CD4-positive, alpha-beta memory T cell (primary cell): Measurements from ENCODE around the gene KCNG1. TPM values are rescaled to one million over a fixed set of nuclear protein-coding genes. Genes with fewer than 3 reads are reported as not detected.
"Not testable (repeated sequence)": the region's sequence is repeated elsewhere in the genome, so short reads cannot be mapped to it uniquely, and the experiment has no call there.

ENCODE experiments used
- CTCF ChIA-PET: fragments of 350-600 bp; sonication (Branson Sonifier 250); formaldehyde crosslinking; loops from one replicate; lab custom pipeline; 2021; ENCODE audit warnings: inconsistent platforms; ENCODE audit not compliant: partially characterized antibody; lab: Charles Lee
- POLR2A ChIA-PET: fragments of 350-600 bp; sonication (Branson Sonifier 250); formaldehyde crosslinking; loops from one replicate; lab custom pipeline; 2021; ENCODE audit not compliant: partially characterized antibody; lab: Charles Lee
- DNase-seq, 5 donors: peaks; one replicate each; pipeline versions ENCODE4 v3.0.0 to v3.0.0-alpha.2; 2020 to 2022; ENCODE audit warnings: mixed read lengths in 1 of 5
- H3K27ac ChIP-seq: one replicate; pipeline ENCODE4 v1.7.0; 2013; ENCODE audit warnings: low read depth, low read length
- H3K27me3 ChIP-seq: 2 replicates; pipeline ENCODE4 v1.7.0; 2013; ENCODE audit warnings: mild to moderate bottlenecking, low read length, moderate library complexity; ENCODE audit not compliant: insufficient read depth
- H3K36me3 ChIP-seq: 2 replicates; pipeline ENCODE4 v1.7.0; 2013; ENCODE audit warnings: mild to moderate bottlenecking, low read length, moderate library complexity; ENCODE audit not compliant: insufficient read depth
- H3K4me1 ChIP-seq: 2 replicates; pipeline ENCODE4 v1.7.0; 2013; ENCODE audit warnings: mild to moderate bottlenecking, low read length, moderate library complexity; ENCODE audit not compliant: insufficient read depth
- H3K4me3 ChIP-seq, 2 donors: one replicate each; pipeline ENCODE4 v1.7.0; 2013; ENCODE audit warnings: low read length in 2 of 2, mild to moderate bottlenecking in 1 of 2
- H3K9me3 ChIP-seq, 2 donors: one replicate each; pipeline ENCODE4 v1.7.0; 2013; ENCODE audit warnings: low read length in 2 of 2, control low read depth in 1 of 2; ENCODE audit not compliant: control insufficient read depth in 1 of 2
- H3K27ac Mint-ChIP-seq, 7 donors: one replicate each; pipeline ENCODE4 v1.8.0; 2020 to 2021; ENCODE audit warnings: mixed read lengths in 7 of 7, mild to moderate bottlenecking in 6 of 7, inconsistent platforms in 3 of 7, moderate library complexity in 3 of 7
- H3K27me3 Mint-ChIP-seq, 2 donors: one replicate each; pipeline ENCODE4 v1.8.0; 2020 to 2021; ENCODE audit warnings: mixed read lengths in 2 of 2
- H3K36me3 Mint-ChIP-seq, 2 donors: one replicate each; pipeline ENCODE4 v1.8.0; 2020 to 2021; ENCODE audit warnings: mixed read lengths in 2 of 2, inconsistent platforms in 1 of 2, mild to moderate bottlenecking in 1 of 2
- H3K4me1 Mint-ChIP-seq, 4 donors: one replicate each; pipeline ENCODE4 v1.8.0; 2020 to 2021; ENCODE audit warnings: mixed read lengths in 4 of 4, mild to moderate bottlenecking in 1 of 4
- H3K4me3 Mint-ChIP-seq, 8 donors: one replicate each; pipeline ENCODE4 v1.8.0; 2020 to 2021; ENCODE audit warnings: mixed read lengths in 8 of 8, mild to moderate bottlenecking in 7 of 8, moderate library complexity in 6 of 8, inconsistent platforms in 3 of 8
- H3K9me3 Mint-ChIP-seq, 8 donors: one replicate each; pipeline ENCODE4 v1.8.0; 2020 to 2021; ENCODE audit warnings: mixed read lengths in 8 of 8, mild to moderate bottlenecking in 5 of 8, inconsistent platforms in 3 of 8, moderate library complexity in 1 of 8
- intact Hi-C: fragments of 100-400 bp; cut with micrococcal nuclease; formaldehyde crosslinking; loops from one replicate; pipeline ENCODE4 v1.15.1; 2023
- polyA plus RNA-seq, 2 donors: library from polyadenylated mRNA; unstranded; fragments of 300-500 nt; fragmentation: Illumina TruSeq; gene quantifications; one replicate each; pipeline ENCODE4 v1.2.3, GENCODE V29; 2021
- total RNA-seq, 2 experiments: library from RNA; stranded (reverse); gene quantifications; one replicate each; pipeline ENCODE4 v1.2.3, GENCODE V29; 2021

KCNG1 gene
- total and polyA plus RNA-seq, 4 experiments from 2014 or later: not detected

DNA sequence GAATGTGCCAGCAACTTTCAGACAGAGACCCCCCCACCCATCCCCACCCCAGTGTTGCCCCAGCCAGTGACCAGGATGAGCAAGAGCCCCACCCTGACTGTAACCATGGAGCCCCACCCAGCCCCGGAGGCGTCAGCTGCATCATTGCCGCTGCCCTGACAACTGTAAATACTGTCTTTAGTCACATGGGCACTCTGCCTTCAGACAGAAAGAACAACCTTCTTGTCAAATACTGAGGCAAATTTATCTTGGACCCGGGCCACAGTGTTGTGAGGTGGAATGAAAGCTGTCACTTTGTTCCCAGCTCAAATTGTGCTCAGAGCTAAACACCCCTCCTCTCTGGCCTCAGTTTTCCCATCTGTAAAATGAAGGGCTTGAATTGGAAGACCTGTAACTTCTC is 40.5 kb downstream of the KCNG1 start:
- H3K4me1 Mint-ChIP-seq: peaks cover 0 to 8% (median 4%) of the 10 kb centered on the region in 4 donors
- Histone ChIP-seq H3K4me1 (peaks cover 4% of the 10 kb centered on the region), H3K4me3 (no peak overlapping the region), H3K9me3 (no peaks in the 10 kb centered on the region), H3K36me3 (no peaks in the 10 kb centered on the region), H3K27me3 (no peaks in the 10 kb centered on the region), H3K27ac (no peak overlapping the region)
- CTCF ChIA-PET: interaction anchor here (0.9 to 14.1 kb wide), 9 partner anchors 10 to 342 kb away, joined by 3 to 173 read pairs (median 10); partner anchors contain the start of genes BCAS4, DPM1 and MOCS3
- POLR2A ChIA-PET: no interaction called here
- intact Hi-C loops: loop anchor here (5.0 kb wide), 1 partner anchor 190 kb away; no protein-coding TSS in a partner anchor
- peaks cover 33 to 35% of the 10 kb centered on the region in 2 donors for H3K27me3 Mint-ChIP-seq
- no peak overlapping the region for H3K27ac Mint-ChIP-seq
- H3K36me3 Mint-ChIP-seq: no peaks in the 10 kb centered on the region
- no peak overlapping the region for H3K4me3 Mint-ChIP-seq
- no peak for DNase-seq
- no peaks in the 10 kb centered on the region for H3K9me3 Mint-ChIP-seq

- DNase-seq: no peak
- CTCF ChIA-PET: interaction anchor here (0.9 to 14.1 kb wide), 12 partner anchors 8 to 345 kb away, joined by 3 to 173 read pairs (median 5); partner anchors contain the start of genes BCAS4, DPM1 and MOCS3
- Mint-ChIP-seq H3K27ac (no peak overlapping the region), H3K4me3 (no peak overlapping the region), H3K4me1 (peaks cover 0 to 8% (median 4%) of the 10 kb centered on the region in 4 donors), H3K9me3 (no peaks in the 10 kb centered on the region), H3K27me3 (peaks cover 31 to 33% of the 10 kb centered on the region in 2 donors), H3K36me3 (no peaks in the 10 kb centered on the region)
- no peak overlapping the region for H3K27ac ChIP-seq
- no peaks in the 10 kb centered on the region for H3K27me3 ChIP-seq
- POLR2A ChIA-PET: no interaction called here
- H3K9me3 ChIP-seq: no peaks in the 10 kb centered on the region
- intact Hi-C loops: loop anchor here (5.0 kb wide), 1 partner anchor 189 kb away; no protein-coding TSS in a partner anchor
- H3K36me3 ChIP-seq: no peaks in the 10 kb centered on the region
- H3K4me3 ChIP-seq: no peak overlapping the region
- peaks cover 4% of the 10 kb centered on the region for H3K4me1 ChIP-seq
Measured at GRCh38 chr20:50981714-50982048, 41.2 kb downstream of the KCNG1 start.

DNA sequence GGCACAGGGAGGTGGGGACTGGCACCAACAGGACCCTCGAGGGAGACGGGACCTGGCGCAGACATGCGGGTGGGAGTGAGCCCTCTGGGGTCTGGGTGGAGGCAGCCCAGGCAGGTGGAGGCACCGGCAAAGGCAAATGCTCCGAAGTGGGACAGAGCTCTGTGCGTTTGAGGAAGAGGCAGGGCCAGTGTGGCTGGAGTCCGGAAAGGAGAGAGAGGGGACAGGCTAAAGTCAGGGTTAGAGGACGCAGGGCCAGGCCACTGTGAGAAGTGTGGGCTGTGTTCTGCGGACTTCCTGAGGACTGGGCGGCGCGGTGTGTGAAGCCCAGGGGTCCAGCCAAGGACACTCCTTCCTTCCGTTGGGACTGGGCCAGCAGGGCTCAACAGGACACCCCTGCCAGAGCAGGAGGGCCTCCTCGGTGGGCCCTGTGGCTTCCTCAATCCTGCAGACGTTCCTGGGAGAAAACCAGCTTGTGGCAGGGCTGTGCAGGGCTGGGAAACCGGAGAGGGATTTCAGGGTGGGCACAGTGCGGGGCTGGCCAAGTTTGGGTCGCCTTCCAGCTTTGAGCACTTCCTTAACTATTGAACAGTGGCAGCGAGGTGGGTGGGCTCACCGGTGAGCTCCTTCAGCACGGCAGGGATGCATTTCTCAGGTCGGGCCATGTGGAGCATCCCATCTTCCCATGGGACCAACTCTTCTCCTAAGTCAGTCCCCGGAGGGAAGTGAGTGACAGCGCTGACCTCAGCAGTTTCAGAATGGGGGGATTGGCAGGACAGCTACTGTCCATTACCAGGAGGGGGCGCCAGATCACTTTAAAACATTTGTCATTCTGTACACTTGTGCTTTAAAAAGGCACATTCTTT is 41.8 kb downstream of the KCNG1 start:
- POLR2A ChIA-PET: no interaction called here
- peaks cover 28 to 29% of the 10 kb centered on the region in 2 donors for H3K27me3 Mint-ChIP-seq
- CTCF ChIA-PET: interaction anchor here (0.9 to 14.1 kb wide), 11 partner anchors 9 to 345 kb away, joined by 3 to 173 read pairs (median 5); partner anchors contain the start of genes BCAS4, DPM1 and MOCS3
- H3K4me3 Mint-ChIP-seq: no peak overlapping the region
- H3K36me3 ChIP-seq: no peaks in the 10 kb centered on the region
- H3K4me3 ChIP-seq: no peak overlapping the region
- peak; percentile 36 to 59 (median 45) for DNase-seq
- H3K36me3 Mint-ChIP-seq: no peaks in the 10 kb centered on the region
- intact Hi-C loops: loop anchor here (5.0 kb wide), 1 partner anchor 189 kb away; no protein-coding TSS in a partner anchor
- peaks cover 0 to 8% (median 4%) of the 10 kb centered on the region in 4 donors for H3K4me1 Mint-ChIP-seq
- no peaks in the 10 kb centered on the region for H3K9me3 Mint-ChIP-seq
- H3K27ac Mint-ChIP-seq: no peak overlapping the region
- H3K27ac ChIP-seq: no peak overlapping the region
- peaks cover 4% of the 10 kb centered on the region for H3K4me1 ChIP-seq
- no peaks in the 10 kb centered on the region for H3K27me3 ChIP-seq
- no peaks in the 10 kb centered on the region for H3K9me3 ChIP-seq

DNA sequence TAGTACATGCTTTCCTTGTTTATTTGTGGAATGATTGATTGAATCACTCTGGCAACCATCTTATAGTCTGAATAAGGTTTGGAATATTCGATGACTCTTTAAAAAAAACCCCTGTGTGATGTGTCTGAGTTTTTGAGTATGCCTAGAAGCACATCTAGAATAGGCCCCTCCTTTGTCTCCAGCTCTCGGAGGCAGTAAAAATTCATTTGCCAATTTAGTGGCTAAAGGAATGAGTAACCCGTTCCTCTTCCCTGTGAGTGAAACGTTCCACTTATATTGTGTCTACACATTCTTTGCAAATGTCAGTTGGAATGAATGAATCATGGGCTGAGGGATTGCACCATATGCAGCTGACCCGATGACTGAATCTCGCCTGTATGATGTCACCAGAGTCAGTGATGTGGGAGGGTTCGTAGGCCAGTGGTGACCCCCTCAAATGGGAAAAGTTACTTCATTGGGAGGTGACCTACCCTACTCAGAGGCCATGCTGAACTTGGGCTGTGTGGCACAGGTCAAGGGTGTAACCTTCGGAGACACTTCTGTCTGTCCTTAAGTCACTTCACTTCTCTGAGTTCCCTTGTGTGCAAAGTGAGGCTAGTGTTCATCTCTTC is 42.7 kb downstream of the KCNG1 start:
- ChIA-PET CTCF (interaction anchor here (0.6 to 14.1 kb wide), 5 partner anchors 8 to 327 kb away, joined by 3 to 173 read pairs (median 18); no protein-coding TSS in a partner anchor), POLR2A (no interaction called here)
- intact Hi-C loops: loop anchor here (5.0 kb wide), 1 partner anchor 188 kb away; no protein-coding TSS in a partner anchor
- H3K4me3 Mint-ChIP-seq: no peak overlapping the region
- Histone ChIP-seq H3K27ac (no peak overlapping the region), H3K4me3 (no peak overlapping the region), H3K27me3 (no peaks in the 10 kb centered on the region), H3K4me1 (peaks cover 4% of the 10 kb centered on the region), H3K36me3 (no peaks in the 10 kb centered on the region), H3K9me3 (no peaks in the 10 kb centered on the region)
- peaks cover 30 to 33% of the 10 kb centered on the region in 2 donors for H3K27me3 Mint-ChIP-seq
- no peaks in the 10 kb centered on the region for H3K36me3 Mint-ChIP-seq
- H3K4me1 Mint-ChIP-seq: peaks cover 0 to 8% (median 4%) of the 10 kb centered on the region in 4 donors
- peak overlapping the region in 1 of 7 donors; percentile 45 for H3K27ac Mint-ChIP-seq
- no peak for DNase-seq
- no peaks in the 10 kb centered on the region for H3K9me3 Mint-ChIP-seq

DNA sequence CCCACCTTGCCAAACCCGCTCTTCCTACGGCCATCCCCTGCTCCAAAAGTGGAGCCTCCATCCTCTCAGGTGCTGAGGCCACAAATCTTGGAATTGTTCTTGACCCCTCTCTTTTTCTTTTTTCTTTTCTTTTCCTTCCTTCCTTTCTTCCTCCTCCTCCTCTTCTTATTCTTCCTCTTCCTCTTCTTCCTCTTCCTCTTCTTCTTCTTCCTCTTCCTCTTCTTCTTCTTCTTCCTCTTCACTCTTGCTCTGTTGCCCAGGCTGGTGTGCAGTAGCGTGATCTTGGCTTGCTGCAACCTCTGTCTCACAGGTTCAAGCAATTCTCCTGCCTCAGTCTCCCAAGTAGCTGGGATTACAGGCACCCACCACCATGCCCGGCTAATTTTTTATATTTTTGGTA is 44.4 kb downstream of the KCNG1 start:
- H3K27ac ChIP-seq, H3K27me3 ChIP-seq, H3K9me3 ChIP-seq, H3K36me3 ChIP-seq, intact Hi-C loops, DNase-seq, H3K36me3 Mint-ChIP-seq, H3K4me3 ChIP-seq, H3K27ac Mint-ChIP-seq, H3K4me1 Mint-ChIP-seq, H3K9me3 Mint-ChIP-seq, H3K4me3 Mint-ChIP-seq, H3K4me1 ChIP-seq: not testable (repeated sequence)
- ChIA-PET POLR2A (interaction anchor here (0.8 kb wide), 1 partner anchor 104 kb away, joined by 3 read pairs; no protein-coding TSS in a partner anchor), CTCF (interaction anchor here (3.0 kb wide), 1 partner anchor 9 kb away, joined by 15 read pairs; no protein-coding TSS in a partner anchor)
- peaks cover 25 to 30% of the 10 kb centered on the region in 2 donors for H3K27me3 Mint-ChIP-seq

DNA sequence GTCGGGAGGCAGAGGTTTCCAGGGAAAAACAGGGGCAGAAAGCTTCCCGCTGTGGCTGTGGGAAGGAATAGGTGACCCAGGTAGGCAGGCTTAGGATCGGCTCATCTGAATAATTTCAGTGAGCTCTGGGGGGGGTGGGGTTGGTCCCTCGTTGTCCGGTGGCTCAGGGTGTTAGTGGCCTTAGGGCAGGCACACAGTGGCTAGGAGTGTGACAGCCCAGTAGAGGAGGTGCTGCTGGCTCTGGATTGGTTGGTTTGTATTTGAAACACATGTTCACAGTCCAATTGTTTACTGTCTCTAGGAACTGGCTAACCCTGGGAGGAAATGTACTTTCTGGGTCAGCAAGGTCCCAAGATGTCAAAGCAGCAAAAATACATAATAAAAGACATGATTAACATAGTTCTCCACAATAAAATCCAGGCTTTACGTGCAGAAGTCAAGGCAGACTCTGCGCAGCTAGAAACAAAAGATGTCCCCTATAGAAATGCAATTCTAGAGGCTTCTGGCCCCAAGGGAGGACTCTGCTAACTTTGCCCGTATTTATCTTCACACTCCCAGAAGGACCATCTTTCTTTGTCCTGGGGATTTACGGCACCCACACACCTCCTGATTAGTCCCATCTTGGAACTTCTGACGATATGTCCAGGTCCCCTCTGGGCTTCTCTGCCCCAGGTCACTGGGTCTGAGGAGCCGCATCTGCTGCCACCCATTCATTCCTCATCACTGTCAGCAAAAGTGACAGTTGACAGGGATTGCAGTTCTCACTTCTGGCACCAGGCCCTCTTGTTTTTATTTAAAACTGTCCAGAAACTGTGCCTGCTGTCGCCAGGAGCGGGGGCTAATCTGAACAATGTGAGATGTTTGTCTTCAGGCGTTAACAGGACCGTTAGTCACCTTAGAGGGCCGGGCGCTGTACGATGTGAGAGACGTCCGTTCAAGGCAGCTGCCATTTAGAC is 45.6 kb downstream of the KCNG1 start:
- CTCF ChIA-PET: interaction anchor here (3.0 kb wide), 1 partner anchor 11 kb away, joined by 15 read pairs; no protein-coding TSS in a partner anchor
- intact Hi-C loops: no loop called here

More for the DNA sequence above, 45.6 kb downstream of the KCNG1 start:
- Mint-ChIP-seq H3K36me3 (no peaks in the 10 kb centered on the region), H3K4me1 (peaks cover 0 to 8% (median 4%) of the 10 kb centered on the region in 4 donors), H3K9me3 (no peaks in the 10 kb centered on the region), H3K4me3 (no peak overlapping the region), H3K27ac (no peak overlapping the region), H3K27me3 (peaks cover 21 to 22% of the 10 kb centered on the region in 2 donors)
- no peaks in the 10 kb centered on the region for H3K27me3 ChIP-seq
- H3K9me3 ChIP-seq: no peaks in the 10 kb centered on the region
- no peak for DNase-seq
- no peak overlapping the region for H3K4me3 ChIP-seq
- no peaks in the 10 kb centered on the region for H3K36me3 ChIP-seq
- POLR2A ChIA-PET: no interaction called here
- no peak overlapping the region for H3K27ac ChIP-seq
- H3K4me1 ChIP-seq: peaks cover 4% of the 10 kb centered on the region
